PC-9 (cell line): ENCODE results near the gene TANK. TPM values are rescaled to one million over a fixed set of nuclear protein-coding genes. Genes with fewer than 3 reads are reported as not detected.

Experiments
- BruUV-seq: library from RNA; stranded (reverse); fragments of 400-500 nt; replicated peaks from 2 replicates; lab custom pipeline; 2021; lab: Mats Ljungman, UMichigan
- CTCF ChIA-PET: fragments of 300-600 bp; sonication (Branson Sonifier 250); formaldehyde crosslinking; loops from one replicate; lab custom pipeline; 2022; ENCODE audit warnings: antibody characterized with exemption; lab: Charles Lee
- POLR2A ChIA-PET: fragments of 300-600 bp; sonication (Branson Sonifier 250); formaldehyde crosslinking; loops from one replicate; lab custom pipeline; 2022; ENCODE audit warnings: antibody characterized with exemption; ENCODE audit not compliant: unreplicated experiment; lab: Charles Lee
- DNase-seq, 2 experiments: peaks; one replicate each; pipeline versions ENCODE4 v3.0.0 to v3.0.0-alpha.2; 2015 to 2022; ENCODE audit warnings: mixed read lengths in 1 of 2
- H2AFZ ChIP-seq: fragments of 200-600 bp; sonication (generic); 2 replicates; pipeline ENCODE4 v1.8.1; 2017; ENCODE audit warnings: antibody characterized with exemption
- H3F3A ChIP-seq: fragments of 200-600 bp; sonication (generic); 2 replicates; pipeline ENCODE4 v1.8.1; 2017; ENCODE audit warnings: antibody characterized with exemption, mild to moderate bottlenecking, low read depth; ENCODE audit not compliant: insufficient read depth
- H3K27ac ChIP-seq: fragments of 200-600 bp; sonication (generic); 2 replicates; pipeline ENCODE4 v1.6.1; 2016; ENCODE audit warnings: mixed run types
- H3K27me3 ChIP-seq: fragments of 200-600 bp; sonication (generic); 2 replicates; pipeline ENCODE4 v1.6.1; 2016; ENCODE audit warnings: low read depth, mixed run types; ENCODE audit not compliant: insufficient read depth
- H3K36me3 ChIP-seq: fragments of 200-600 bp; sonication (generic); 2 replicates; pipeline ENCODE4 v1.6.1; 2016; ENCODE audit warnings: low read depth, mixed run types
- H3K4me1 ChIP-seq: fragments of 200-600 bp; sonication (generic); replicated peaks from 2 replicates; pipeline ENCODE4 v1.6.1; 2016; ENCODE audit warnings: mixed run types; ENCODE audit not compliant: insufficient read depth
- H3K4me2 ChIP-seq: fragments of 200-600 bp; sonication (generic); 2 replicates; pipeline ENCODE4 v1.6.1; 2017; ENCODE audit warnings: mixed run types
- H3K4me3 ChIP-seq: fragments of 200-600 bp; sonication (generic); 2 replicates; pipeline ENCODE4 v1.6.1; 2016; ENCODE audit warnings: mixed run types
- H3K79me2 ChIP-seq: fragments of 200-600 bp; sonication (generic); 2 replicates; pipeline ENCODE4 v1.6.1; 2017; ENCODE audit warnings: low read depth, mixed run types
- H3K9me2 ChIP-seq: fragments of 200-600 bp; sonication (generic); 2 replicates; pipeline ENCODE4 v1.8.1; 2017; ENCODE audit warnings: mild to moderate bottlenecking; ENCODE audit not compliant: insufficient read depth
- H3K9me3 ChIP-seq: fragments of 200-600 bp; sonication (generic); 2 replicates; pipeline ENCODE4 v1.8.1; 2016; ENCODE audit warnings: low read depth; ENCODE audit not compliant: insufficient read depth
- H4K20me1 ChIP-seq: fragments of 200-600 bp; sonication (generic); 2 replicates; pipeline ENCODE4 v1.8.1; 2017; ENCODE audit not compliant: insufficient read depth
- CTCF ChIP-seq: fragments of 200-600 bp; sonication (generic); conservative IDR thresholded peaks from 2 replicates; pipeline ENCODE4 v1.6.1; 2017; ENCODE audit warnings: mixed run types, antibody characterized with exemption, mild to moderate bottlenecking, moderate library complexity
- EZH2 ChIP-seq: fragments of 200-600 bp; sonication (generic); IDR thresholded peaks from 2 replicates; pipeline ENCODE4 v1.8.0; 2017; ENCODE audit warnings: antibody characterized with exemption, low read depth
- intact Hi-C: fragments of 100-400 bp; cut with micrococcal nuclease; formaldehyde crosslinking; loops from one replicate; pipeline ENCODE4 v1.10.0; 2022; ENCODE audit not compliant: unreplicated experiment
- total RNA-seq: library from RNA; stranded (reverse); gene quantifications from 2 replicates; pipeline ENCODE4 v1.2.3, GENCODE V29; 2021

The TANK gene
- total RNA-seq, 1 experiment from 2014 or later: 46.1 TPM

DNA sequence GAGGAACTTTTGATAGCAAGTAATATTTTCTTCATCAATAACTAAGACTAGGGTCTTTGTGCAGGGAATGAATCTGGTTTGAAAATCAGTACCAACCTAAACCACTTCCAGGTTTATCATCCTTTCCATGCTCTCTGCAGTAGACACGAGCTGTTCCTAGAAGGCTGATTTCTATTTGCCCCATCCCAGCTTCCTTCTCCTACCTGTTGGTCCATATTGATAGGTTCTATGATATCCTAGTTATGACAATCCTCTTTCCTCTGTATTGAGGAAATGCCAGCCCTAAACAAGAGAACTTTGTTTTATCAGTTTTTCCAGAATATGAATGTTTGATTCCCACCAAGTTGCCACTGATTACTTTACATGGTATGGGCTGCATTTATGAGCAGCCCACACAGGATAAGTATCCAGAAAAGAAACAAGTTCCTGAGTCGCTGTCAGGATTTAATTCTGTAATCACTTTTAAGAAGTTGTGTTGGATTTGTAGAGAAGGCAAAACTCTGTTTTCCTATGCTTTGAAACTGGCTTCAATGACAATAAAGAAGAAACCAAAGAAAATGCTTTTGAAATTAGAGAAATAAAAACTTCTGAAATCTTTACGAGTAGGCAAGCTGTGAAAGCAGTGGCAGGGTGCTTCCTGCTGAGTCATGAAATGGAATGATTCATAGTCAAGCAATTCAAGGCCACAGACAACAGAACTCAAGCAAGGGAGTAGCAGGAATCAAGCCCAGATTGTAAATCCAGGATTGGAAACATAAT is 37.3 kb upstream of the TANK start:
- DNase-seq: peak; percentile 36 to 80
- no peaks in the 10 kb centered on the region for H3K36me3 ChIP-seq
- H3K27me3 ChIP-seq: no peaks in the 10 kb centered on the region
- CTCF ChIA-PET: interaction anchor here (1.1 kb wide), 1 partner anchor 59 kb away, joined by 3 read pairs; no protein-coding TSS in a partner anchor
- peaks cover 47% of the 10 kb centered on the region for H3K4me1 ChIP-seq
- H4K20me1 ChIP-seq: no peaks in the 10 kb centered on the region
- H2AFZ ChIP-seq: no peak overlapping the region
- no peak for TF ChIP-seq CTCF
- no peak for TF ChIP-seq EZH2
- H3K4me3 ChIP-seq: peak overlapping the region; percentile 47; the same call in 1 of the 2 replicates
- H3K4me2 ChIP-seq: peak overlapping the region; percentile 83
- intact Hi-C loops: loop anchor here (2.0 kb wide), 1 partner anchor 18 kb away; no protein-coding TSS in a partner anchor
- H3K9me3 ChIP-seq: no peaks in the 10 kb centered on the region
- H3K27ac ChIP-seq: peak overlapping the region; percentile 99
- H3K79me2 ChIP-seq: no peaks in the 10 kb centered on the region
- TSS peak; percentile 81 for BruUV-seq
- H3F3A ChIP-seq: peaks cover 23% of the 10 kb centered on the region
- no peaks in the 10 kb centered on the region for H3K9me2 ChIP-seq
- POLR2A ChIA-PET: no interaction called here

- Histone ChIP-seq H3K9me3 (no peaks in the 10 kb centered on the region), H3K9me2 (no peaks in the 10 kb centered on the region), H3K4me2 (peak overlapping the region; percentile 83), H3K79me2 (no peaks in the 10 kb centered on the region), H2AFZ (no peak overlapping the region), H3K27me3 (no peaks in the 10 kb centered on the region), H3F3A (peaks cover 23% of the 10 kb centered on the region), H3K4me1 (peaks cover 47% of the 10 kb centered on the region), H3K4me3 (peak overlapping the region; percentile 47; the same call in 1 of the 2 replicates), H4K20me1 (no peaks in the 10 kb centered on the region), H3K27ac (peak overlapping the region; percentile 99), H3K36me3 (no peaks in the 10 kb centered on the region)
- ChIA-PET CTCF (interaction anchor here (1.1 kb wide), 1 partner anchor 59 kb away, joined by 3 read pairs; no protein-coding TSS in a partner anchor), POLR2A (no interaction called here)
- DNase-seq: peak; percentile 25 to 88
- no peak for TF ChIP-seq EZH2
- BruUV-seq: TSS peak; percentile 93
- intact Hi-C loops: loop anchor here (2.0 kb wide), 1 partner anchor 19 kb away; no protein-coding TSS in a partner anchor
These were observed 36.6 kb upstream of the TANK start for GRCh38 chr2:161123531-161124030.

GRCh38 chr2:161124201-161124600 is 36.0 kb upstream of the TANK start:
- no peaks in the 10 kb centered on the region for H3K79me2 ChIP-seq
- no peaks in the 10 kb centered on the region for H4K20me1 ChIP-seq
- peak overlapping the region; percentile 83 for H3K4me2 ChIP-seq
- H3F3A ChIP-seq: peaks cover 23% of the 10 kb centered on the region
- peak overlapping the region; percentile 99 for H3K27ac ChIP-seq
- TF ChIP-seq CTCF (no peak), EZH2 (no peak)
- no peaks in the 10 kb centered on the region for H3K9me3 ChIP-seq
- no peaks in the 10 kb centered on the region for H3K36me3 ChIP-seq
- H3K9me2 ChIP-seq: no peaks in the 10 kb centered on the region
- POLR2A ChIA-PET: no interaction called here
- no peak for DNase-seq
- H3K4me3 ChIP-seq: peak overlapping the region; percentile 47; the same call in 1 of the 2 replicates
- BruUV-seq: no TSS peak
- H3K4me1 ChIP-seq: peaks cover 53% of the 10 kb centered on the region
- CTCF ChIA-PET: no interaction called here
- intact Hi-C loops: no loop called here
- H3K27me3 ChIP-seq: no peaks in the 10 kb centered on the region
- peak overlapping the region; percentile 35; the same call in 1 of the 2 replicates for H2AFZ ChIP-seq
